HepG2 (cell line): Measurements from ENCODE around the gene VAV2. TPM values are rescaled to one million over a fixed set of nuclear protein-coding genes. Genes with fewer than 3 reads are reported as not detected.
A peak's percentile ranks its signal among the peaks of the same experiment; 100 is the strongest.

Experiments used
- AGO1 ChIP-seq: fragments of 200-400 bp; formaldehyde crosslinking; IDR thresholded peaks from 2 replicates; pipeline ENCODE4 v1.6.1; 2017; ENCODE audit warnings: mild to moderate bottlenecking, low read depth, low read length, moderate library complexity; ENCODE audit not compliant: poor library complexity, severe bottlenecking
- CCAR2 ChIP-seq: fragments of 200-400 bp; formaldehyde crosslinking; optimal IDR thresholded peaks from 2 replicates; pipeline ENCODE3; 2018; ENCODE audit warnings: low read depth, mild to moderate bottlenecking, low read length, moderate library complexity
- ERF ChIP-seq: IDR thresholded peaks from 2 replicates; pipeline ENCODE4 v1.6.1; 2018; ENCODE audit warnings: missing biosample characterization, missing genetic modification reagents
- FOXA1 ChIP-seq, 2 experiments: fragments of 450-650 bp in 1 of 2; sonication (generic) in 1 of 2; formaldehyde crosslinking in 1 of 2; IDR thresholded peaks; 2 replicates each; pipeline versions ENCODE4 v1.4.0 to v1.6.1; 2016 to 2020; ENCODE audit warnings: missing genetic modification reagents in 1 of 2
- GABPA ChIP-seq, 2 experiments: IDR thresholded peaks; 2 replicates each; pipeline ENCODE4 v1.6.1; 2011 to 2016; ENCODE audit warnings: low read depth in 2 of 2, low read length in 1 of 2, missing biosample characterization in 1 of 2, missing genetic modification characterization in 1 of 2
- HMGXB3 ChIP-seq: sonication (generic); formaldehyde crosslinking; IDR thresholded peaks from 2 replicates; pipeline ENCODE4 v1.4.0; 2020; ENCODE audit warnings: missing genetic modification reagents, borderline replicate concordance
- KAT8 ChIP-seq: IDR thresholded peaks from 2 replicates; pipeline ENCODE4 v1.6.1; 2016; ENCODE audit warnings: missing genetic modification reagents, missing compliant biosample characterization
- KDM6A ChIP-seq: IDR thresholded peaks from 2 replicates; pipeline ENCODE4 v1.6.1; 2016; ENCODE audit warnings: low read depth
- LCORL ChIP-seq, 2 experiments: fragments of 450-650 bp in 1 of 2; sonication (generic) in 1 of 2; formaldehyde crosslinking in 1 of 2; IDR thresholded peaks; 2 replicates each; pipeline versions ENCODE4 v1.5.0 to v1.6.1; 2017 to 2020; ENCODE audit warnings: antibody characterized with exemption in 1 of 2, missing genetic modification reagents in 1 of 2
- MIER2 ChIP-seq: IDR thresholded peaks from 2 replicates; pipeline ENCODE4 v1.6.1; 2016; ENCODE audit warnings: missing biosample characterization, missing genetic modification reagents
- MXI1 ChIP-seq: IDR thresholded peaks from 3 replicates; pipeline ENCODE4 v1.6.1; 2012; ENCODE audit warnings: low read depth, low read length, inconsistent platforms, borderline replicate concordance
- NR1H2 ChIP-seq: sonication (generic); formaldehyde crosslinking; IDR thresholded peaks from 2 replicates; pipeline ENCODE4 v1.8.1; 2022; ENCODE audit warnings: low read depth, missing genetic modification reagents, borderline replicate concordance
- NR2F1 ChIP-seq, 2 experiments: fragments of 450-650 bp in 1 of 2; formaldehyde crosslinking in 1 of 2; IDR thresholded peaks; 2 replicates each; pipeline versions ENCODE4 v1.5.0 to v1.6.1; 2016 to 2020; ENCODE audit warnings: mild to moderate bottlenecking in 1 of 2, missing compliant biosample characterization in 1 of 2, missing genetic modification reagents in 1 of 2, moderate library complexity in 1 of 2
- POLR2G ChIP-seq: fragments of 200-400 bp; formaldehyde crosslinking; IDR thresholded peaks from 2 replicates; pipeline ENCODE4 v1.6.1; 2018; ENCODE audit warnings: mild to moderate bottlenecking, low read depth, low read length, moderate library complexity
- TCF12 ChIP-seq, 2 experiments: fragments of 450-650 bp in 1 of 2; sonication (generic) in 1 of 2; formaldehyde crosslinking in 1 of 2; IDR thresholded peaks; 2 replicates each; pipeline versions ENCODE4 v1.6.1 to v1.8.0; 2017 to 2022; ENCODE audit warnings: antibody characterized with exemption in 1 of 2, mild to moderate bottlenecking in 1 of 2, missing genetic modification reagents in 1 of 2, moderate library complexity in 1 of 2
- THAP9 ChIP-seq: sonication (generic); formaldehyde crosslinking; IDR thresholded peaks from 2 replicates; pipeline ENCODE4; 2020; ENCODE audit warnings: missing genetic modification reagents, mild to moderate bottlenecking, borderline replicate concordance
- TMF1 ChIP-seq: sonication (generic); formaldehyde crosslinking; IDR thresholded peaks from 2 replicates; pipeline ENCODE4 v1.8.1; 2022; ENCODE audit warnings: low read depth, missing genetic modification reagents
- ZNF33B ChIP-seq: sonication (generic); formaldehyde crosslinking; IDR thresholded peaks from 2 replicates; pipeline ENCODE4 v1.5.1; 2020; ENCODE audit warnings: mild to moderate bottlenecking, missing genetic modification reagents
- ZNF432 ChIP-seq: sonication (generic); formaldehyde crosslinking; IDR thresholded peaks from 2 replicates; pipeline ENCODE4 v1.5.0; 2020; ENCODE audit warnings: missing genetic modification reagents, mild to moderate bottlenecking, borderline replicate concordance
- ZNF44 ChIP-seq: sonication (generic); formaldehyde crosslinking; IDR thresholded peaks from 2 replicates; pipeline ENCODE4 v1.5.1; 2020; ENCODE audit warnings: mild to moderate bottlenecking, missing genetic modification reagents
- ZNF672 ChIP-seq: sonication (generic); formaldehyde crosslinking; IDR thresholded peaks from 2 replicates; pipeline ENCODE4 v1.8.1; 2022; ENCODE audit warnings: missing genetic modification reagents
- polyA plus RNA-seq, 8 experiments: library from polyadenylated mRNA; depleted of rRNA in 3 of 8; stranded (reverse) in 7 of 8; unstranded in 1 of 8; fragments of >200 nt; fragmentation: Illumina TruSeq in 4 of 8; extraction: Trizol in 4 of 8; gene quantifications; 2 replicates each; pipeline versions ENCODE4 v1.2.1 to v1.2.3, GENCODE V29; 2011 to 2016; ENCODE audit warnings: low read depth in 4 of 8, missing spikeins in 1 of 8, mixed read lengths in 1 of 8; ENCODE audit not compliant: insufficient read depth in 1 of 8
- total RNA-seq, 5 experiments: library from RNA; depleted of rRNA; stranded (reverse); fragments of >200 nt; fragmentation: Illumina TruSeq; extraction: Trizol; gene quantifications; 2 replicates each; pipeline ENCODE4 v1.2.3, GENCODE V29; 2016; ENCODE audit warnings: low read depth in 1 of 5

VAV2 gene
- total and polyA plus RNA-seq, 2 of the 13 experiments (the other 11 are each of a cell fraction or from before 2014, with no cell fraction given), result 22.5 to 22.9 TPM

- no peak for TF ChIP-seq TCF12 (IDR thresholded peaks at IDR 0.05)
- TF ChIP-seq TCF12 (CRISPR knock-in tag; IDR thresholded peaks at IDR 0.05), result 0 out of 2 replicates have a peak, but pooled peaks have one; percentile 30
- no peak for TF ChIP-seq CCAR2
- no peak for TF ChIP-seq ZNF44 (CRISPR knock-in tag)
- TF ChIP-seq ZNF432 (CRISPR knock-in tag), result no peak
- TF ChIP-seq FOXA1 (IDR thresholded peaks at IDR 0.05), result no peak
- peak; percentile 28; the same call in 1 of the 2 replicates for TF ChIP-seq FOXA1 (CRISPR knock-in tag; IDR thresholded peaks at IDR 0.05)
- TF ChIP-seq KAT8 (CRISPR knock-in tag), result peak; percentile 79
- TF ChIP-seq HMGXB3 (CRISPR knock-in tag), result 0 out of 2 replicates have a peak, but pooled peaks have one; percentile 9
- TF ChIP-seq MIER2, result peak; percentile 58; the same call in 1 of the 2 replicates
- TF ChIP-seq LCORL (IDR thresholded peaks at IDR 0.05), result no peak
- peak; percentile 64; the same call in 1 of the 2 replicates for TF ChIP-seq LCORL (CRISPR knock-in tag; IDR thresholded peaks at IDR 0.05)
- no peak for TF ChIP-seq ZNF33B (CRISPR knock-in tag)
- peak; percentile 84 for TF ChIP-seq POLR2G
- TF ChIP-seq NR2F1 (CRISPR knock-in tag; IDR thresholded peaks at IDR 0.05), result no peak
- 0 out of 2 replicates have a peak, but pooled peaks have one; percentile 21 for TF ChIP-seq NR1H2 (CRISPR knock-in tag)
- peak; percentile 86; the same call in 1 of the 2 replicates for TF ChIP-seq ERF (CRISPR knock-in tag)
- TF ChIP-seq AGO1, result peak; percentile 16
- no peak for TF ChIP-seq GABPA (IDR thresholded peaks at IDR 0.05; ENCODE audit: low read depth, low read length)
- TF ChIP-seq GABPA (CRISPR knock-in tag; IDR thresholded peaks at IDR 0.05; ENCODE audit: low read depth), result peak; percentile 51
- no peak for TF ChIP-seq TMF1 (CRISPR knock-in tag)
- peak; percentile 8; the same call in 1 of the 3 replicates for TF ChIP-seq MXI1
- no peak for TF ChIP-seq THAP9 (CRISPR knock-in tag)
- TF ChIP-seq KDM6A (CRISPR knock-in tag), result no peak
- no peak for TF ChIP-seq ZNF672 (CRISPR knock-in tag)
These were observed 254.1 kb downstream of the VAV2 start, which contains the start of gene SARDH (continued) for GRCh38 chr9:133737774-133738639.
